HL-60 (cell line): ENCODE results near the gene CSRNP2.

ENCODE experiments used
- DNase-seq, 2 experiments: peaks; one replicate each; pipeline ENCODE4 v3.0.0-alpha.2; 2010 to 2020; ENCODE audit warnings: low read depth in 1 of 2, low spot score in 1 of 2
- H3K27ac ChIP-seq: fragments of 250-450 bp; sonication (Bioruptor Pico); replicated peaks from 2 replicates; pipeline ENCODE4 v1.5.1; 2020; ENCODE audit warnings: mild to moderate bottlenecking, moderate library complexity
- H3K27me3 ChIP-seq: fragments of 250-450 bp; sonication (Bioruptor Pico); 2 replicates; pipeline ENCODE4 v1.5.1; 2021; ENCODE audit warnings: mild to moderate bottlenecking, moderate library complexity; ENCODE audit not compliant: insufficient read depth, poor library complexity, severe bottlenecking
- H3K4me3 ChIP-seq: replicated peaks from 2 replicates; pipeline ENCODE4 v1.5.1; 2011; ENCODE audit warnings: mild to moderate bottlenecking, control low read depth, low read length; ENCODE audit not compliant: insufficient read depth
- GABPA ChIP-seq: IDR thresholded peaks from 2 replicates; pipeline ENCODE4 v1.6.1; 2012; ENCODE audit warnings: low read depth
- POLR2AphosphoS5 ChIP-seq: IDR thresholded peaks from 2 replicates; pipeline ENCODE4 v1.6.1; 2012; ENCODE audit warnings: low read depth
- SPI1 ChIP-seq: IDR thresholded peaks from 2 replicates; pipeline ENCODE4 v1.6.1; 2012; ENCODE audit warnings: low read depth, mild to moderate bottlenecking, borderline replicate concordance
- TF ChIP-seq, protein P1 (sequence below): IDR thresholded peaks from one replicate; pipeline ENCODE4 v1.5.1; 2011; ENCODE audit warnings: low read length, control low read depth, inconsistent platforms; ENCODE audit not compliant: insufficient read depth
- TF ChIP-seq, protein P2 (sequence below): IDR thresholded peaks from 2 replicates; pipeline ENCODE4 v1.6.1; 2012; ENCODE audit warnings: low read depth; ENCODE audit not compliant: insufficient replicate concordance

The CSRNP2 gene

DNA sequence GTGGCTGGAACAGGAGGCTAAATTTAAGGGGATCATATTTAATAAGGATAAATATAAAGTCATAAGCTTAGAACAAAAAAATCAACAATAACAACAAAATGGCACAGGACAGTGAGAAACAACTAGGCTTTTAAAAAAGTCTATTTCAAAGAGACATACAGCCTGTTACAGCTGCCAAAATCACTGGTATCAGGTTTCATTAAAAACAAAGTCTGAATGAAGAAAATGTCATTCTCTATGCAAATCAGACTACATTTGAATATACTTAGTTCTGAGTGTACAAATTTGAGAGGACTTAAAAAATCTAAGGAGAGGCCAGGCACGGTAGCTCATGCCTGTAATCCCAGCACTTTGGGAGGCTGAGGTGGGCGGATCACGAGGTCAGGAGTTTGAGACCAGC is 45.5 kb upstream of the CSRNP2 start:
- Histone ChIP-seq H3K27me3 (no peaks in the 10 kb centered on the region), H3K27ac (no peak overlapping the region), H3K4me3 (no peak overlapping the region)
- TF ChIP-seq, protein P1, sequence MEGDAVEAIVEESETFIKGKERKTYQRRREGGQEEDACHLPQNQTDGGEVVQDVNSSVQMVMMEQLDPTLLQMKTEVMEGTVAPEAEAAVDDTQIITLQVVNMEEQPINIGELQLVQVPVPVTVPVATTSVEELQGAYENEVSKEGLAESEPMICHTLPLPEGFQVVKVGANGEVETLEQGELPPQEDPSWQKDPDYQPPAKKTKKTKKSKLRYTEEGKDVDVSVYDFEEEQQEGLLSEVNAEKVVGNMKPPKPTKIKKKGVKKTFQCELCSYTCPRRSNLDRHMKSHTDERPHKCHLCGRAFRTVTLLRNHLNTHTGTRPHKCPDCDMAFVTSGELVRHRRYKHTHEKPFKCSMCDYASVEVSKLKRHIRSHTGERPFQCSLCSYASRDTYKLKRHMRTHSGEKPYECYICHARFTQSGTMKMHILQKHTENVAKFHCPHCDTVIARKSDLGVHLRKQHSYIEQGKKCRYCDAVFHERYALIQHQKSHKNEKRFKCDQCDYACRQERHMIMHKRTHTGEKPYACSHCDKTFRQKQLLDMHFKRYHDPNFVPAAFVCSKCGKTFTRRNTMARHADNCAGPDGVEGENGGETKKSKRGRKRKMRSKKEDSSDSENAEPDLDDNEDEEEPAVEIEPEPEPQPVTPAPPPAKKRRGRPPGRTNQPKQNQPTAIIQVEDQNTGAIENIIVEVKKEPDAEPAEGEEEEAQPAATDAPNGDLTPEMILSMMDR = no peak
- TF ChIP-seq, protein P2, sequence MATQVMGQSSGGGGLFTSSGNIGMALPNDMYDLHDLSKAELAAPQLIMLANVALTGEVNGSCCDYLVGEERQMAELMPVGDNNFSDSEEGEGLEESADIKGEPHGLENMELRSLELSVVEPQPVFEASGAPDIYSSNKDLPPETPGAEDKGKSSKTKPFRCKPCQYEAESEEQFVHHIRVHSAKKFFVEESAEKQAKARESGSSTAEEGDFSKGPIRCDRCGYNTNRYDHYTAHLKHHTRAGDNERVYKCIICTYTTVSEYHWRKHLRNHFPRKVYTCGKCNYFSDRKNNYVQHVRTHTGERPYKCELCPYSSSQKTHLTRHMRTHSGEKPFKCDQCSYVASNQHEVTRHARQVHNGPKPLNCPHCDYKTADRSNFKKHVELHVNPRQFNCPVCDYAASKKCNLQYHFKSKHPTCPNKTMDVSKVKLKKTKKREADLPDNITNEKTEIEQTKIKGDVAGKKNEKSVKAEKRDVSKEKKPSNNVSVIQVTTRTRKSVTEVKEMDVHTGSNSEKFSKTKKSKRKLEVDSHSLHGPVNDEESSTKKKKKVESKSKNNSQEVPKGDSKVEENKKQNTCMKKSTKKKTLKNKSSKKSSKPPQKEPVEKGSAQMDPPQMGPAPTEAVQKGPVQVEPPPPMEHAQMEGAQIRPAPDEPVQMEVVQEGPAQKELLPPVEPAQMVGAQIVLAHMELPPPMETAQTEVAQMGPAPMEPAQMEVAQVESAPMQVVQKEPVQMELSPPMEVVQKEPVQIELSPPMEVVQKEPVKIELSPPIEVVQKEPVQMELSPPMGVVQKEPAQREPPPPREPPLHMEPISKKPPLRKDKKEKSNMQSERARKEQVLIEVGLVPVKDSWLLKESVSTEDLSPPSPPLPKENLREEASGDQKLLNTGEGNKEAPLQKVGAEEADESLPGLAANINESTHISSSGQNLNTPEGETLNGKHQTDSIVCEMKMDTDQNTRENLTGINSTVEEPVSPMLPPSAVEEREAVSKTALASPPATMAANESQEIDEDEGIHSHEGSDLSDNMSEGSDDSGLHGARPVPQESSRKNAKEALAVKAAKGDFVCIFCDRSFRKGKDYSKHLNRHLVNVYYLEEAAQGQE = no peak
- TF ChIP-seq SPI1 (no peak), POLR2AphosphoS5 (no peak), GABPA (no peak)
- no peak for DNase-seq

DNA sequence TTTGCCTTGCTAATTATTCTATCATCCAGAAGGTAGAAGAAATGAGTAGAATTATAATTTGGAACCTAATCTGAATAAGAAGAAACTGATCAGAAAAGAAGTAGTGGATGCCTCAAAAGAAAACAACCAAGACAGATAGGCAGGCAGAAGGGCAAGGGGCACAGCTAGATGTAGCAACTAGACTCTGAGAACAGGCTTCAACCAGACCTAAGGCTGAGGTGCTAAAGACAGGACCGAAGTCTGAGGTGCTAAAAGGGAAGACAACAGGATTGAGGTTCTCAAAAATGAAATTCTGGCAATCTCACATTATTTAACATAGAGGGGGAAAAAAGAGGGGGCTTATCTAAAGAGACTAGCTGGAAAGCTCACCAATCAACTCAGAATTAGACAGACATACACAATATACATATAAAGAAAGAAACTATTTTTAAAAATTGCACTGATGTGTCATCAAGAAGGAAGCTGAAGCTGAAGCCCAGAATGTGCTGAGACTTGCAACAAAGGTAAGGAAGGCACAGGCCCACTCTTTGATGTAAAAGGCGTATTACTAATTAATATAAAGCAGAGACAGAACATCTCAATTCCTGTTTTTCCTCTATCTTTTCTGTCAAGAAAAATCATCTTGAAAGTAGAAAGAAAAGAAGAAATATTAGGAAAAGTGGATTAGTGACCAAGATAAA is 43.8 kb upstream of the CSRNP2 start:
- Histone ChIP-seq H3K4me3 (no peak overlapping the region), H3K27ac (no peak overlapping the region), H3K27me3 (no peaks in the 10 kb centered on the region)
- no peak for DNase-seq
- TF ChIP-seq GABPA (no peak), SPI1 (no peak), POLR2AphosphoS5 (no peak)
- TF ChIP-seq, protein P1 = no peak
- TF ChIP-seq, protein P2 = no peak

DNA sequence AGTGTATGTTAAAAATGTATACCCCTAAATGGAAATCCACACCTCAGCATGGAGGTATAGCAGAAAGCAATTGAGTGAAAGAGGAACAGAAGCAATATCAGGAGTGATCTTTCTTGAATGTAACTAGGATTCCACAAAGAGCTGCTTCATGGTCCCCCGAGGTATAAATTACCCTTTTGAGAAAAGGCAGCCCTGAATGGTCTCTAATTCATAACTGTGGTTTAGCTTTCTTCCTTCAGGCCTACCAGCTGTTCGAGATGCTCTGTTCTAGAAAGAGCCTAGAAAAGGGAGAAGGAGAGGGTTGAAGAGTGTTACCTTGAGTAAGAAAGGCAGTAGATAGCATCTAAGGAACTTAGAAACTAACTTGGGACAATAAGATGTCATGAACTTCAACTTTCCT is 42.9 kb upstream of the CSRNP2 start:
- Histone ChIP-seq H3K4me3 (no peak overlapping the region), H3K27ac (no peak overlapping the region), H3K27me3 (no peaks in the 10 kb centered on the region)
- no peak for TF ChIP-seq GABPA
- TF ChIP-seq SPI1 = no peak
- TF ChIP-seq, protein P2 = no peak
- TF ChIP-seq, protein P1 = no peak
- TF ChIP-seq POLR2AphosphoS5 = no peak
- DNase-seq = no peak
